ENCODE results near the gene MLXIP.
"Not testable (repeated sequence)": the region's sequence is repeated elsewhere in the genome, so short reads cannot be mapped to it uniquely, and the experiment has no call there.

MLXIP gene

GRCh38 chr12:122052285-122052684 lies 26.3 kb upstream of the MLXIP start:
- DNase-seq (ENCODE audit: low read depth in 2 of 2): no peak

GRCh38 chr12:122054842-122055520 lies 23.6 kb upstream of the MLXIP start:
- no peak for DNase-seq (ENCODE audit: low read depth in 2 of 2)

- DNase-seq (ENCODE audit: low read depth in 2 of 2): not testable (repeated sequence)
Observed at GRCh38 chr12:122056406-122056805, 22.1 kb upstream of the MLXIP start.

- no peak for DNase-seq (ENCODE audit: low read depth in 2 of 2)
Observed at GRCh38 chr12:122057007-122057735, 21.4 kb upstream of the MLXIP start.

GRCh38 chr12:122057769-122058168 lies 20.8 kb upstream of the MLXIP start:
- DNase-seq (ENCODE audit: low read depth in 2 of 2): no peak

GRCh38 chr12:122058549-122059149 lies 19.9 kb upstream of the MLXIP start:
- DNase-seq (ENCODE audit: low read depth in 2 of 2): no peak

GRCh38 chr12:122059203-122059960 lies 19.2 kb upstream of the MLXIP start:
- DNase-seq (ENCODE audit: low read depth in 2 of 2): no peak

- DNase-seq (ENCODE audit: low read depth in 2 of 2): no peak
Observed at GRCh38 chr12:122060081-122060501, 18.5 kb upstream of the MLXIP start.

GRCh38 chr12:122061253-122061652 lies 17.3 kb upstream of the MLXIP start:
- no peak for DNase-seq (ENCODE audit: low read depth in 2 of 2)

GRCh38 chr12:122062832-122063693 lies 15.5 kb upstream of the MLXIP start:
- DNase-seq (ENCODE audit: low read depth in 2 of 2): no peak

GRCh38 chr12:122063694-122064024 lies 14.9 kb upstream of the MLXIP start:
- no peak for DNase-seq (ENCODE audit: low read depth in 2 of 2)

GRCh38 chr12:122064025-122064777 lies 14.4 kb upstream of the MLXIP start:
- peak; percentile 89 for DNase-seq (ENCODE audit: low read depth in 2 of 2)

GRCh38 chr12:122064780-122065588 lies 13.6 kb upstream of the MLXIP start:
- DNase-seq (ENCODE audit: low read depth in 2 of 2): peak in 1 of 2 experiments; percentile 56

GRCh38 chr12:122067548-122067947 lies 11.0 kb upstream of the MLXIP start:
- no peak for DNase-seq (ENCODE audit: low read depth in 2 of 2)

GRCh38 chr12:122067966-122068365 lies 10.6 kb upstream of the MLXIP start:
- no peak for DNase-seq (ENCODE audit: low read depth in 2 of 2)

- DNase-seq (ENCODE audit: low read depth in 2 of 2): peak; percentile 80 to 81
Observed at GRCh38 chr12:122072031-122072970, 6.3 kb upstream of the MLXIP start.

- no peak for DNase-seq (ENCODE audit: low read depth in 2 of 2)
Observed at GRCh38 chr12:122073815-122074214, 4.7 kb upstream of the MLXIP start.

- DNase-seq (ENCODE audit: low read depth in 2 of 2): no peak
Observed at GRCh38 chr12:122076743-122077495, 1.6 kb upstream of the MLXIP start.
